Neural cell (in vitro differentiated cells): ENCODE results near the gene UBAC2. TPM values are rescaled to one million over a fixed set of nuclear protein-coding genes. Genes with fewer than 3 reads are reported as not detected.

ENCODE experiments used
- H2AFZ ChIP-seq: fragments of 200-600, 300-800 bp; sonication (generic), shearing (Covaris generic); 2 replicates; pipeline ENCODE4 v1.6.0; 2014; ENCODE audit warnings: low read depth, mild to moderate bottlenecking, antibody characterized with exemption, low read length, moderate library complexity
- H3F3A ChIP-seq: fragments of 200-600 bp; shearing (Covaris generic); 2 replicates; pipeline ENCODE4 v1.6.1; 2016; ENCODE audit warnings: mild to moderate bottlenecking, moderate library complexity, mixed read lengths, antibody characterized with exemption, low read length; ENCODE audit not compliant: insufficient read depth, poor library complexity, severe bottlenecking
- H3K27ac ChIP-seq: fragments of 200-600, 300-800 bp; sonication (generic), shearing (Covaris generic); 2 replicates; pipeline ENCODE4 v1.5.1; 2014; ENCODE audit warnings: mild to moderate bottlenecking, low read length, moderate library complexity
- H3K27me3 ChIP-seq: fragments of 300-800, 200-600 bp; sonication (generic), shearing (Covaris generic); 2 replicates; pipeline ENCODE4 v1.6.0; 2014; ENCODE audit warnings: mild to moderate bottlenecking, low read depth, low read length, moderate library complexity; ENCODE audit not compliant: insufficient read depth
- H3K36me3 ChIP-seq: fragments of 300-800, 200-600 bp; sonication (generic), shearing (Covaris generic); 2 replicates; pipeline ENCODE4 v1.5.1; 2014; ENCODE audit warnings: mild to moderate bottlenecking, antibody characterized with exemption, low read length, moderate library complexity; ENCODE audit not compliant: insufficient read depth
- H3K4me2 ChIP-seq: fragments of 300-800, 200-600 bp; sonication (generic), shearing (Covaris generic); 2 replicates; pipeline ENCODE4 v1.6.0; 2014; ENCODE audit warnings: mild to moderate bottlenecking, low read length
- H3K4me3 ChIP-seq: fragments of 300-800, 200-600 bp; sonication (generic), shearing (Covaris generic); 2 replicates; pipeline ENCODE4 v1.5.1; 2014; ENCODE audit warnings: mild to moderate bottlenecking, low read length, moderate library complexity
- H3K79me2 ChIP-seq: fragments of 200-600 bp; shearing (Covaris generic); replicated peaks from 2 replicates; pipeline ENCODE4 v1.6.0; 2014; ENCODE audit warnings: mild to moderate bottlenecking, low read length, moderate library complexity; ENCODE audit not compliant: insufficient read depth
- H3K9ac ChIP-seq: fragments of 300-800, 200-600 bp; sonication (generic), shearing (Covaris generic); 2 replicates; pipeline ENCODE4 v1.6.1; 2016; ENCODE audit warnings: mild to moderate bottlenecking, low read length, mixed read lengths
- H3K9me2 ChIP-seq: fragments of 200-600 bp; shearing (Covaris generic); 2 replicates; pipeline ENCODE4 v1.6.1; 2016; ENCODE audit warnings: mild to moderate bottlenecking, low read length, mixed read lengths; ENCODE audit not compliant: insufficient read depth
- H3K9me3 ChIP-seq: fragments of 200-600, 300-800 bp; sonication (generic), shearing (Covaris generic); 2 replicates; pipeline ENCODE4 v1.6.1; 2016; ENCODE audit warnings: mild to moderate bottlenecking, mixed run types, low read length, moderate library complexity, mixed read lengths
- H4K20me1 ChIP-seq: fragments of 200-600 bp; shearing (Covaris generic); 2 replicates; pipeline ENCODE4 v1.6.1; 2016; ENCODE audit warnings: mild to moderate bottlenecking, mixed run types; ENCODE audit not compliant: insufficient read depth
- EP300 ChIP-seq: fragments of 450-650 bp; conservative IDR thresholded peaks from 2 replicates; pipeline ENCODE4 v1.6.1; 2014; ENCODE audit warnings: antibody characterized with exemption, mild to moderate bottlenecking, moderate library complexity; ENCODE audit not compliant: poor library complexity, severe bottlenecking
- EZH2 ChIP-seq: fragments of 200-600, 300-800 bp; shearing (Covaris generic), sonication (generic); IDR thresholded peaks from 2 replicates; pipeline ENCODE4 v1.6.1; 2014; ENCODE audit warnings: antibody characterized with exemption, low read length, borderline replicate concordance, mild to moderate bottlenecking; ENCODE audit not compliant: insufficient read depth, poor library complexity, severe bottlenecking
- MXI1 ChIP-seq: fragments of 450-650 bp; conservative IDR thresholded peaks from 2 replicates; pipeline ENCODE4 v1.6.1; 2014; ENCODE audit warnings: antibody characterized with exemption, mild to moderate bottlenecking; ENCODE audit not compliant: poor library complexity, severe bottlenecking
- POLR2AphosphoS5 ChIP-seq: IDR thresholded peaks from 2 replicates; pipeline ENCODE4 v1.6.1; 2012
- RAD21 ChIP-seq: fragments of 450-650 bp; conservative IDR thresholded peaks from 2 replicates; pipeline ENCODE4 v1.6.1; 2014; ENCODE audit warnings: antibody characterized with exemption, mild to moderate bottlenecking, moderate library complexity
- SMC3 ChIP-seq: fragments of 450-650 bp; conservative IDR thresholded peaks from 2 replicates; pipeline ENCODE4 v1.6.1; 2014; ENCODE audit warnings: antibody characterized with exemption, mild to moderate bottlenecking, moderate library complexity; ENCODE audit not compliant: poor library complexity
- TAF1 ChIP-seq: IDR thresholded peaks from 2 replicates; pipeline ENCODE4 v1.6.1; 2012; ENCODE audit warnings: low read depth
- polyA plus RNA-seq: library from polyadenylated mRNA; depleted of rRNA; stranded (reverse); fragments of >200 nt; gene quantifications from 2 replicates; pipeline ENCODE4 v1.2.3, GENCODE V29; 2014
- TF ChIP-seq, protein P1 (sequence below): IDR thresholded peaks from 2 replicates; pipeline ENCODE4 v1.6.1; 2012; ENCODE audit warnings: borderline replicate concordance
- TF ChIP-seq, protein P2 (sequence below): fragments of 450-650 bp; IDR thresholded peaks from 2 replicates; pipeline ENCODE4 v1.5.1; 2014; ENCODE audit warnings: antibody characterized with exemption, mild to moderate bottlenecking, moderate library complexity; ENCODE audit not compliant: poor library complexity, severe bottlenecking

UBAC2 gene
- polyA plus RNA-seq, 1 donor from 2014 or later, result 56.9 TPM

DNA sequence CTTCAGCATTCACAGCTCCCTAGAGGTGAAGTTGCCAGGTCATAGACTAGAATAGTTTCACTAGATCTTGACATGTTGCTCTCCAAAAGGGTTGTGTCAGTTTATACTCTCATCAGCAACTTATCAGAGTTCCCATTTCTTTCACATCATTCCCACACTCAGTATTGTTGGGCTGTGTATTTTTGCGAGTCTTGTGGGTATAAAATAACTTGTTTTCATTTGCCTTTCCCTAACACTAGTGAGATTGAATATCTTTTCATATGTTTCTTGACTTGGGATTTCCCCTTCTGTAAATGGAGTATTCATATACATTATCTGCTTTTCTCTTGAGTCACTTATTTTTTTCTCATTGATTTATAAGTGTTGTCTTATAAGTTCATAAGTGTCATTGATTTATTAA lies 161.7 kb downstream of the UBAC2 start:
- Histone ChIP-seq H3K4me3 (no peak overlapping the region), H3K9ac (no peak overlapping the region), H3K9me3 (no peaks in the 10 kb centered on the region), H3K36me3 (no peaks in the 10 kb centered on the region), H3K9me2 (no peaks in the 10 kb centered on the region), H3K27ac (no peak overlapping the region), H3K79me2 (no peaks in the 10 kb centered on the region), H3K27me3 (no peaks in the 10 kb centered on the region), H2AFZ (no peak overlapping the region), H3F3A (no peaks in the 10 kb centered on the region), H4K20me1 (no peaks in the 10 kb centered on the region), H3K4me2 (no peak overlapping the region)
- no peak for TF ChIP-seq EZH2
- no peak for TF ChIP-seq POLR2AphosphoS5
- TF ChIP-seq, protein P1, sequence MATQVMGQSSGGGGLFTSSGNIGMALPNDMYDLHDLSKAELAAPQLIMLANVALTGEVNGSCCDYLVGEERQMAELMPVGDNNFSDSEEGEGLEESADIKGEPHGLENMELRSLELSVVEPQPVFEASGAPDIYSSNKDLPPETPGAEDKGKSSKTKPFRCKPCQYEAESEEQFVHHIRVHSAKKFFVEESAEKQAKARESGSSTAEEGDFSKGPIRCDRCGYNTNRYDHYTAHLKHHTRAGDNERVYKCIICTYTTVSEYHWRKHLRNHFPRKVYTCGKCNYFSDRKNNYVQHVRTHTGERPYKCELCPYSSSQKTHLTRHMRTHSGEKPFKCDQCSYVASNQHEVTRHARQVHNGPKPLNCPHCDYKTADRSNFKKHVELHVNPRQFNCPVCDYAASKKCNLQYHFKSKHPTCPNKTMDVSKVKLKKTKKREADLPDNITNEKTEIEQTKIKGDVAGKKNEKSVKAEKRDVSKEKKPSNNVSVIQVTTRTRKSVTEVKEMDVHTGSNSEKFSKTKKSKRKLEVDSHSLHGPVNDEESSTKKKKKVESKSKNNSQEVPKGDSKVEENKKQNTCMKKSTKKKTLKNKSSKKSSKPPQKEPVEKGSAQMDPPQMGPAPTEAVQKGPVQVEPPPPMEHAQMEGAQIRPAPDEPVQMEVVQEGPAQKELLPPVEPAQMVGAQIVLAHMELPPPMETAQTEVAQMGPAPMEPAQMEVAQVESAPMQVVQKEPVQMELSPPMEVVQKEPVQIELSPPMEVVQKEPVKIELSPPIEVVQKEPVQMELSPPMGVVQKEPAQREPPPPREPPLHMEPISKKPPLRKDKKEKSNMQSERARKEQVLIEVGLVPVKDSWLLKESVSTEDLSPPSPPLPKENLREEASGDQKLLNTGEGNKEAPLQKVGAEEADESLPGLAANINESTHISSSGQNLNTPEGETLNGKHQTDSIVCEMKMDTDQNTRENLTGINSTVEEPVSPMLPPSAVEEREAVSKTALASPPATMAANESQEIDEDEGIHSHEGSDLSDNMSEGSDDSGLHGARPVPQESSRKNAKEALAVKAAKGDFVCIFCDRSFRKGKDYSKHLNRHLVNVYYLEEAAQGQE, result no peak
- TF ChIP-seq, protein P2, sequence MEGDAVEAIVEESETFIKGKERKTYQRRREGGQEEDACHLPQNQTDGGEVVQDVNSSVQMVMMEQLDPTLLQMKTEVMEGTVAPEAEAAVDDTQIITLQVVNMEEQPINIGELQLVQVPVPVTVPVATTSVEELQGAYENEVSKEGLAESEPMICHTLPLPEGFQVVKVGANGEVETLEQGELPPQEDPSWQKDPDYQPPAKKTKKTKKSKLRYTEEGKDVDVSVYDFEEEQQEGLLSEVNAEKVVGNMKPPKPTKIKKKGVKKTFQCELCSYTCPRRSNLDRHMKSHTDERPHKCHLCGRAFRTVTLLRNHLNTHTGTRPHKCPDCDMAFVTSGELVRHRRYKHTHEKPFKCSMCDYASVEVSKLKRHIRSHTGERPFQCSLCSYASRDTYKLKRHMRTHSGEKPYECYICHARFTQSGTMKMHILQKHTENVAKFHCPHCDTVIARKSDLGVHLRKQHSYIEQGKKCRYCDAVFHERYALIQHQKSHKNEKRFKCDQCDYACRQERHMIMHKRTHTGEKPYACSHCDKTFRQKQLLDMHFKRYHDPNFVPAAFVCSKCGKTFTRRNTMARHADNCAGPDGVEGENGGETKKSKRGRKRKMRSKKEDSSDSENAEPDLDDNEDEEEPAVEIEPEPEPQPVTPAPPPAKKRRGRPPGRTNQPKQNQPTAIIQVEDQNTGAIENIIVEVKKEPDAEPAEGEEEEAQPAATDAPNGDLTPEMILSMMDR, result no peak
- no peak for TF ChIP-seq SMC3
- no peak for TF ChIP-seq RAD21
- TF ChIP-seq MXI1, result no peak
- TF ChIP-seq EP300, result no peak
- TF ChIP-seq TAF1, result no peak

DNA sequence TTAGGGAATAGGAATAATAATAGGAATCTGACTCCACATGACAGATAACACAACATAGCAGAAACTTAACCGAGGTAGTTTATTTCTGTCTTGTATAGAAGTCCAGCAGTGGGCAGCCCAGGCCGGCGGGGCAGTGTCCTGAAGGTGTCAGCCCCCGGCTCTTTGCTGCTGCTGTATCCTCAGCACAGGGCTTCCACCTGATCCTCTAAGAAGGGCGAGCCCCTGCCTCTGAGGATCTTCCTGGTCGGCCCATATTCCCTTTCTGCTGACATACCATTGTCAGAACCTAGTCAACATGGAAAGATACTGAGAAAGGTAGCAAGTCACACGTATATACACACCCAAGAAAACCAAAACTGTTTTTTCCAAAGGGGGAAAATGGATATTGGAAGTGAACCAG lies 162.7 kb downstream of the UBAC2 start:
- Histone ChIP-seq H3K9ac (no peak overlapping the region), H3K4me2 (no peak overlapping the region), H3K79me2 (no peaks in the 10 kb centered on the region), H4K20me1 (no peaks in the 10 kb centered on the region), H3K9me3 (no peaks in the 10 kb centered on the region), H3F3A (no peaks in the 10 kb centered on the region), H3K27me3 (no peaks in the 10 kb centered on the region), H2AFZ (no peak overlapping the region), H3K4me3 (no peak overlapping the region), H3K27ac (no peak overlapping the region), H3K36me3 (no peaks in the 10 kb centered on the region), H3K9me2 (no peaks in the 10 kb centered on the region)
- TF ChIP-seq, protein P1, result no peak
- TF ChIP-seq MXI1 (no peak), RAD21 (no peak), SMC3 (no peak), TAF1 (no peak), EP300 (no peak), EZH2 (no peak), POLR2AphosphoS5 (no peak)
- TF ChIP-seq, protein P2, result no peak
